Measurements from ENCODE around the gene SEPTIN10.

GRCh38 chr2:109531896-109532727 lies 81.7 kb downstream of the SEPTIN10 start:
- TF ChIP-seq, protein P1, sequence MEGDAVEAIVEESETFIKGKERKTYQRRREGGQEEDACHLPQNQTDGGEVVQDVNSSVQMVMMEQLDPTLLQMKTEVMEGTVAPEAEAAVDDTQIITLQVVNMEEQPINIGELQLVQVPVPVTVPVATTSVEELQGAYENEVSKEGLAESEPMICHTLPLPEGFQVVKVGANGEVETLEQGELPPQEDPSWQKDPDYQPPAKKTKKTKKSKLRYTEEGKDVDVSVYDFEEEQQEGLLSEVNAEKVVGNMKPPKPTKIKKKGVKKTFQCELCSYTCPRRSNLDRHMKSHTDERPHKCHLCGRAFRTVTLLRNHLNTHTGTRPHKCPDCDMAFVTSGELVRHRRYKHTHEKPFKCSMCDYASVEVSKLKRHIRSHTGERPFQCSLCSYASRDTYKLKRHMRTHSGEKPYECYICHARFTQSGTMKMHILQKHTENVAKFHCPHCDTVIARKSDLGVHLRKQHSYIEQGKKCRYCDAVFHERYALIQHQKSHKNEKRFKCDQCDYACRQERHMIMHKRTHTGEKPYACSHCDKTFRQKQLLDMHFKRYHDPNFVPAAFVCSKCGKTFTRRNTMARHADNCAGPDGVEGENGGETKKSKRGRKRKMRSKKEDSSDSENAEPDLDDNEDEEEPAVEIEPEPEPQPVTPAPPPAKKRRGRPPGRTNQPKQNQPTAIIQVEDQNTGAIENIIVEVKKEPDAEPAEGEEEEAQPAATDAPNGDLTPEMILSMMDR (conservative IDR thresholded peaks at IDR 0.05 in 1 of 2, IDR thresholded peaks at IDR 0.05 in 1 of 2; ENCODE audit: extremely low read depth in 1 of 2, insufficient read depth in 1 of 2, low read depth in 1 of 2, low read length in 2 of 2), result no peak
- TF ChIP-seq EZH2 (IDR thresholded peaks at IDR 0.05; ENCODE audit: borderline replicate concordance, low read length), result no peak

All from mammary epithelial cell (primary cell).